Upper lobe of left lung (tissue), 6 donors: Measurements from ENCODE around the gene HYAL4. TPM values are rescaled to one million over a fixed set of nuclear protein-coding genes. Genes with fewer than 3 reads are reported as not detected.
"Not testable (repeated sequence)": the region's sequence is repeated elsewhere in the genome, so short reads cannot be mapped to it uniquely, and the experiment has no call there.

ENCODE experiments used
- ATAC-seq, 2 donors: fragments of 200-7000 bp; cut with Tn5 transposase; one replicate each; pipeline ENCODE4 v1.9.1; 2022; ENCODE audit warnings: mild to moderate bottlenecking in 2 of 2, moderate library complexity in 2 of 2; ENCODE audit not compliant: low FRiP score in 2 of 2
- DNase-seq, 2 donors: peaks; one replicate each; pipeline ENCODE4 v3.0.0-alpha.2; 2019 to 2020
- H3K27ac ChIP-seq, 4 donors: fragments of 200-600 bp; sonication (generic); one replicate each; pipeline ENCODE4 v1.5.1; 2016 to 2019
- H3K27me3 ChIP-seq, 4 donors: fragments of 200-600 bp; sonication (generic); one replicate each; pipeline ENCODE4 v1.5.1; 2017 to 2019
- H3K36me3 ChIP-seq, 4 donors: fragments of 200-600 bp; sonication (generic); one replicate each; pipeline ENCODE4 v1.5.1; 2016 to 2019
- H3K4me1 ChIP-seq, 4 donors: fragments of 200-600 bp; sonication (generic); one replicate each; pipeline ENCODE4 v1.5.1; 2018 to 2019
- H3K4me3 ChIP-seq, 4 donors: fragments of 200-600 bp; sonication (generic); one replicate each; pipeline ENCODE4 v1.5.1; 2017 to 2019; ENCODE audit warnings: mild to moderate bottlenecking in 2 of 4, moderate library complexity in 1 of 4
- H3K9me3 ChIP-seq, 4 donors: fragments of 200-600 bp; sonication (generic); one replicate each; pipeline ENCODE4 v1.5.1; 2018 to 2019
- CTCF ChIP-seq, 6 experiments: fragments of 450-650 bp in 4 of 6; fragments of 200-600 bp in 2 of 6; sonication (generic) in 2 of 6; IDR thresholded peaks; one replicate each; pipeline ENCODE4 v1.5.1; 2016 to 2019; ENCODE audit warnings: antibody characterized with exemption in 6 of 6
- EP300 ChIP-seq, 4 donors: sonication (generic); formaldehyde crosslinking; IDR thresholded peaks; one replicate each; pipeline ENCODE4 v1.5.1; 2017; ENCODE audit warnings: antibody characterized with exemption in 4 of 4, control low read depth in 2 of 4
- POLR2A ChIP-seq, 4 donors: fragments of 450-650 bp; IDR thresholded peaks; one replicate each; pipeline ENCODE4 v1.5.1; 2016 to 2017; ENCODE audit warnings: antibody characterized with exemption in 4 of 4, mild to moderate bottlenecking in 2 of 4
- POLR2AphosphoS5 ChIP-seq, 2 donors: sonication (generic); formaldehyde crosslinking; IDR thresholded peaks; one replicate each; pipeline ENCODE4 v1.5.1; 2017; ENCODE audit warnings: antibody characterized with exemption in 2 of 2
- WGBS, 2 donors: methylation state at CpG; one replicate each; pipeline ENCODE4 v1.1.5; 2017 to 2018; 5-methylcytosine and 5-hydroxymethylcytosine counted together
- total RNA-seq, 6 donors: library from RNA; depleted of rRNA in 4 of 6; stranded (reverse); fragments of >200 nt in 4 of 6; gene quantifications; one replicate each; pipeline versions ENCODE4 v1.1.0 to v1.2.1, GENCODE V29; 2016 to 2021
- donor health status: DM: no; HTN: no; CAD: no; lungs with moderate emphysema.
- donor health status: DM: no; HTN: yes; CAD: no; lungs with severe emphysema.

HYAL4 gene
- total RNA-seq, 6 donors from 2014 or later = not detected

GRCh38 chr7:123816916-123817315, 28.1 kb upstream of the HYAL4 start:
- ATAC-seq = no peak
- TF ChIP-seq CTCF (IDR thresholded peaks at IDR 0.05) (no peak), POLR2AphosphoS5 (IDR thresholded peaks at IDR 0.05) (no peak), EP300 (IDR thresholded peaks at IDR 0.05) (no peak), POLR2A (IDR thresholded peaks at IDR 0.05) (no peak)
- Histone ChIP-seq H3K4me3 (no peak overlapping the region), H3K36me3 (no peaks in the 10 kb centered on the region), H3K27me3 (no peaks in the 10 kb centered on the region), H3K4me1 (no peaks in the 10 kb centered on the region), H3K27ac (no peak overlapping the region), H3K9me3 (no peaks in the 10 kb centered on the region)
- 73 to 75% methylated on average over 3 of the region's 3 CpGs for WGBS, 2 donors
- DNase-seq = no peak

- WGBS, 2 donors = 59 to 68% methylated on average over 4 of the region's 4 CpGs
- no peaks in the 10 kb centered on the region for H3K9me3 ChIP-seq
- no peaks in the 10 kb centered on the region for H3K4me1 ChIP-seq
- H3K36me3 ChIP-seq = no peaks in the 10 kb centered on the region
- no peak overlapping the region for H3K4me3 ChIP-seq
- TF ChIP-seq POLR2A (IDR thresholded peaks at IDR 0.05) = no peak
- TF ChIP-seq POLR2AphosphoS5 (IDR thresholded peaks at IDR 0.05) = no peak
- TF ChIP-seq EP300 (IDR thresholded peaks at IDR 0.05) = no peak
- TF ChIP-seq CTCF (IDR thresholded peaks at IDR 0.05) = no peak
- DNase-seq = no peak
- H3K27ac ChIP-seq = no peak overlapping the region
- no peaks in the 10 kb centered on the region for H3K27me3 ChIP-seq
- no peak for ATAC-seq
Measured at GRCh38 chr7:123819001-123819400, 26.0 kb upstream of the HYAL4 start.

GRCh38 chr7:123819795-123820194, 25.2 kb upstream of the HYAL4 start:
- H3K27me3 ChIP-seq, ATAC-seq, H3K36me3 ChIP-seq, H3K9me3 ChIP-seq, H3K4me1 ChIP-seq, H3K27ac ChIP-seq, H3K4me3 ChIP-seq: not testable (repeated sequence)
- WGBS, 2 donors = 78 to 88% methylated on average over 4 of the region's 4 CpGs
- DNase-seq = peak in 1 of 2 donors; percentile 31

- WGBS, 2 donors = 83 to 86% methylated on average over 2 of the region's 2 CpGs
- H3K4me3 ChIP-seq = no peak overlapping the region
Measured at GRCh38 chr7:123820864-123821263, 24.1 kb upstream of the HYAL4 start.

GRCh38 chr7:123821320-123821719, 23.6 kb upstream of the HYAL4 start:
- H3K36me3 ChIP-seq = no peaks in the 10 kb centered on the region
- no peak overlapping the region for H3K4me3 ChIP-seq
- WGBS, 2 donors = 90 to 92% methylated on average over 1 of the region's 1 CpG
- DNase-seq (no peak), ATAC-seq (no peak)
- H3K27ac ChIP-seq = no peak overlapping the region
- H3K4me1 ChIP-seq = no peaks in the 10 kb centered on the region
- TF ChIP-seq POLR2AphosphoS5 (IDR thresholded peaks at IDR 0.05) (no peak), POLR2A (IDR thresholded peaks at IDR 0.05) (no peak), EP300 (IDR thresholded peaks at IDR 0.05) (no peak), CTCF (IDR thresholded peaks at IDR 0.05) (no peak)
- no peaks in the 10 kb centered on the region for H3K9me3 ChIP-seq
- no peaks in the 10 kb centered on the region for H3K27me3 ChIP-seq

More at GRCh38 chr7:123820864-123821263, 24.1 kb upstream of the HYAL4 start:
- H3K27me3 ChIP-seq = no peaks in the 10 kb centered on the region
- H3K36me3 ChIP-seq = no peaks in the 10 kb centered on the region
- H3K4me1 ChIP-seq = no peaks in the 10 kb centered on the region
- H3K9me3 ChIP-seq = no peaks in the 10 kb centered on the region
- no peak for TF ChIP-seq POLR2A (IDR thresholded peaks at IDR 0.05)
- no peak for TF ChIP-seq POLR2AphosphoS5 (IDR thresholded peaks at IDR 0.05)
- TF ChIP-seq EP300 (IDR thresholded peaks at IDR 0.05) = no peak
- TF ChIP-seq CTCF (IDR thresholded peaks at IDR 0.05) = no peak
- H3K27ac ChIP-seq = no peak overlapping the region
- DNase-seq (no peak), ATAC-seq (no peak)
